LNCaP clone FGC (cell line): Measurements from ENCODE around the gene CLDN20.

Experiments used
- DNase-seq: peaks from one replicate; pipeline ENCODE4 v3.0.0-alpha.2; 2011; ENCODE audit warnings: low read depth
- H3K4me3 ChIP-seq: 2 replicates; pipeline ENCODE4 v1.5.1; 2011; ENCODE audit warnings: mild to moderate bottlenecking, low read depth, low read length, control low read depth
- TF ChIP-seq, protein P1 (sequence below): IDR thresholded peaks from 2 replicates; pipeline ENCODE4 v1.5.1; 2012; ENCODE audit warnings: mild to moderate bottlenecking; ENCODE audit not compliant: control insufficient read depth, insufficient read depth; ENCODE audit errors: extremely low read depth

CLDN20 gene

DNA sequence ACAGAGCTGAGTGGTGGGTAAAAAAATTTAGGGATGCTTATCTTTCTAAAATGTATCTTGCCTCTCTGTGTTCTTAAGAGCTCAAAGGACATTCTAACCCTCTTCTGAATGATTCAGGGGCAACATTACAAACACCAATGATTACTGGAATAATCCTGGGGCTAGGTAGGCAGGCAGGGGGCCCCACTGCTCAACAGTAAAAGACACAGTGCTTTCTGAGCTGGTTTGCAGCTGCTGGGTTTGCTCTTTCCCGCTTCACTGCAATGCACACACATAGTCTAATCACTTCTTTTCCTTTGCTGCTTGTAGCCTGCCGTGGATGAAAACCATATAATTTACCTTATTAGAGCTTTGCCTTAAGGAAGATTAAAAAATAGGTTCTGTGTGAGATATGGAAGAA is 23.9 kb downstream of the CLDN20 start:
- no peak overlapping the region for H3K4me3 ChIP-seq
- TF ChIP-seq, protein P1, sequence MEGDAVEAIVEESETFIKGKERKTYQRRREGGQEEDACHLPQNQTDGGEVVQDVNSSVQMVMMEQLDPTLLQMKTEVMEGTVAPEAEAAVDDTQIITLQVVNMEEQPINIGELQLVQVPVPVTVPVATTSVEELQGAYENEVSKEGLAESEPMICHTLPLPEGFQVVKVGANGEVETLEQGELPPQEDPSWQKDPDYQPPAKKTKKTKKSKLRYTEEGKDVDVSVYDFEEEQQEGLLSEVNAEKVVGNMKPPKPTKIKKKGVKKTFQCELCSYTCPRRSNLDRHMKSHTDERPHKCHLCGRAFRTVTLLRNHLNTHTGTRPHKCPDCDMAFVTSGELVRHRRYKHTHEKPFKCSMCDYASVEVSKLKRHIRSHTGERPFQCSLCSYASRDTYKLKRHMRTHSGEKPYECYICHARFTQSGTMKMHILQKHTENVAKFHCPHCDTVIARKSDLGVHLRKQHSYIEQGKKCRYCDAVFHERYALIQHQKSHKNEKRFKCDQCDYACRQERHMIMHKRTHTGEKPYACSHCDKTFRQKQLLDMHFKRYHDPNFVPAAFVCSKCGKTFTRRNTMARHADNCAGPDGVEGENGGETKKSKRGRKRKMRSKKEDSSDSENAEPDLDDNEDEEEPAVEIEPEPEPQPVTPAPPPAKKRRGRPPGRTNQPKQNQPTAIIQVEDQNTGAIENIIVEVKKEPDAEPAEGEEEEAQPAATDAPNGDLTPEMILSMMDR = no peak
- no peak for DNase-seq

DNA sequence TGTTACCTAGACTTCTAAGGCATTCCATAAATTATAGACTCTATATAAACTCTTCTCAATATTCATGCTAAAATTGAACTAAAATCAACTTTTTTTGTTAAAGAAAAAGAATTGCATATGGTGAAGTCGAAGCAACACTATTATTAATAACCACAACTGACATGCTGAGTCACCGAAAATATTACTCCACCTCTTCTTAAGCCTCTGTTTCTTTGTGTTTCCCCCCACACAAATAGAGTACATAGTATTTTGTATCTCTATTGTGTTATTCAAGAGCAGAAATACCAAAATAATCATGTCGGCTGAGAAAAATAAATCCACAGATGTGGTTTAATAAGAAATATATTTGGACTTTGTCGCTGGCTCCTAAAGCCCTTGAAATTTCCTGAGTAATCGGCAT is 26.7 kb downstream of the CLDN20 start:
- TF ChIP-seq, protein P1 = no peak
- DNase-seq = no peak
- no peak overlapping the region for H3K4me3 ChIP-seq

DNA sequence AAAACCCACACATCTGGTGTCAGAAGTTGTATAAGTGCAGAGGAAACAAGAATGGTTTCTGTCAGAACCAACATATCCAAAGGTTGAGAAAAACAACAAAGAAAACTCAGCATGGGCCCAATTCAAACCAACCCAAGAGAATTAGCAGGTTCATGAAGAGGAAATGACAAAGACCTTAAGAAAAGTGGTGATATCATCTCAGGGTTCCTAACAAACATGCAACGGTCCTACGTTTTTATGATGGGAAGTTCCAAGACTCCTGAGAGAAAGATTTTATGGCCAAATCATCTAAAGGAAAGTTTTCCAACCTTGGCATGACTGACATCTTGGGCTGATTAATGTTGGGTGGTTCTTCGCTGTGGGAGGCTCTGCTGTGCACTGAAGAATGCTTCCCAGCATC is 27.5 kb downstream of the CLDN20 start:
- no peak for DNase-seq

DNA sequence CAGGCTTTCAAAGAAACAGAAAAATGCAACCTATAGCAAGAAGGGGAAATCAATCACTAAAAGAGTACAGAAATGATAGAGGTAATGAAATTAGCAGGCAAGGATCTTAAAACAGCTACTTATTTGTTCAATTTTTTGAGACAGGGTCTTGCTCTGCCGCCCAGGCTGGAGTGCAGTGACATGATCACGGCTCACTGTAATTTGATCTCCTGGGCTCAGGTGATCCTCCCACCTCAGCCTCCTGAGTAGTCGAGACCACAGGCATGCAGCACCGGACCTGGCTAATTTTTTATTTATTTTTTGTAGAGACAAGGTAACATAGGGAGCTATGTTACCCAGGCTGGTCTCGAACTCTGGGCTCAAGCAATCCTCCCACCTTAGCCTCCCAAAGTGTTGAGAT is 28.9 kb downstream of the CLDN20 start:
- TF ChIP-seq, protein P1 = no peak

More for the DNA sequence above, 27.5 kb downstream of the CLDN20 start:
- TF ChIP-seq, protein P1 = no peak
- H3K4me3 ChIP-seq = no peak overlapping the region

DNA sequence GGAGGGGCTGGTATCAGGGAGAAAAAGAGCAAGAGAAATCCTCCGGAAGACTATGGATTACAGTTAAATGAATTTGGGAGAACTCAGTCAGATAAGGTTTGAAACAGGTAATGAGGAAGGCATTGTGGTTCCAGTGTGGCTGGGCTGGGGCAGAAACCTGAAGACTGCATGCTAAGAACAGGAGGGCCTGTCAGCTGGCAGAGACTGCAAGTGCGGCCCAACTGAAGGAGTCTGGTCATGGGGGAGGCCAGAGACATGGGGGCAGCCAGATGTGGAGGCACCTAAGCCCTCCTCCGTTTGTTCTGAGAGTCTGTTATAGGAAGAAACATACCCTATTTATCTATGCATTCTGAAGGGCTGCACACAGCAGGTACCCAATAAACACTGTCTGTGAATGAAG is 33.9 kb downstream of the CLDN20 start:
- TF ChIP-seq, protein P1 = no peak
- H3K4me3 ChIP-seq = no peak overlapping the region
- no peak for DNase-seq

More for the DNA sequence above, 28.9 kb downstream of the CLDN20 start:
- no peak for DNase-seq
- H3K4me3 ChIP-seq = no peak overlapping the region

DNA sequence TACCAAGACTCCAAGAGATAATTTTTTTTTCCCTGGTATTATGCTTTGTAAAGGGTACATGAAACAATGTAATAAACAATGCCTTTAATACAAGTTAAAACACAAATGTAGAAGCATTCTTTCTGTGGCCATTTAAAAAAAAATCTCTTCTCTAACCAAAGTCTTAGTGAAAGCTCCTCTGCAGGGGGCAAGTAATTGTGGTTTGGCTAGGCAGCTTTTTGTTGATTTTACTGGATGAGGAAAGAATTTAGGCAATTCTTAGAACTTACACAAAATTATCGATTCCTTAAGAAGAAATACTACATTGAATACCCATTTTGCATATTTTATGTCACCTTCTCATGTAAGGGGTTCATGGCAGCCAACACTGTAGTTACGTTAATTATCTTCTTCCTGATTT is 38.1 kb downstream of the CLDN20 start:
- TF ChIP-seq, protein P1 = no peak
- H3K4me3 ChIP-seq = no peak overlapping the region
- DNase-seq = no peak

DNA sequence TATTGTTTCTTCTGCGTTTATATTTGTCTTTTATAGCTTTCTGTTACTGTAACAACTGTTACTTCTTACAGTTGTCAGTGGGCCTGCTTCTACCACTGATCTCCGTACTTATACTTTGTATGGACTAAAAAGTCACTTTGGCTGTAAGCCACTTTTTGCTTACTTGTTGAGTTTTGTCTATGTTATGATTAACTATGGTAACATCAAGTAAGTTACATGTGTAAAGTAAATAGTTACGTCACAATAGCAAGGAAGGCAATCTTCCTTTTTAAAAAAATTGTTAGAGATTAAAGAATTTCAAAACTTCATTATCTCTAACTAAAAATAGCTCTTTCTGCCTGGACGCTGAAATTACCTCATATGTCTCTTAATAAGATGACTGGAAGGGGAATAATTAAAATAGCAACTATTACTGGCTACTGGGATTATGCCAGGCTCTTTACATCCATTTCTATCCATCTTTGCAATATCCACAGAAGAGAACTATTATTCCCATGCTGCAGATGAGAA is 39.6 kb downstream of the CLDN20 start:
- DNase-seq = no peak
- TF ChIP-seq, protein P1 = no peak
- no peak overlapping the region for H3K4me3 ChIP-seq
